Right atrium auricular region (tissue), 2 donors: ENCODE results near the gene EIF3K. TPM values are rescaled to one million over a fixed set of nuclear protein-coding genes. Genes with fewer than 3 reads are reported as not detected.

Experiments
- DNase-seq: peaks from one replicate; pipeline ENCODE4 v3.0.0-alpha.2; 2019; ENCODE audit warnings: low spot score
- H3K27ac ChIP-seq, 2 donors: fragments of 200-600 bp; sonication (generic); 1 replicate in 1 of 2; 2 replicates in 1 of 2; pipeline ENCODE4 v1.5.1; 2016 to 2019
- H3K27me3 ChIP-seq, 2 donors: fragments of 200-600 bp; sonication (generic); one replicate each; pipeline versions ENCODE4 v1.5.1 to v1.6.0; 2017 to 2019
- H3K36me3 ChIP-seq: fragments of 200-600 bp; sonication (generic); one replicate; pipeline ENCODE4 v1.5.1; 2016
- H3K4me1 ChIP-seq, 2 donors: fragments of 200-600 bp; sonication (generic); one replicate each; pipeline versions ENCODE4 v1.5.1 to v1.6.0; 2017 to 2019
- H3K4me3 ChIP-seq, 2 donors: fragments of 200-600 bp; sonication (generic); 1 replicate in 1 of 2; 2 replicates in 1 of 2; pipeline ENCODE4 v1.5.1; 2017 to 2019; ENCODE audit warnings: mild to moderate bottlenecking in 1 of 2, moderate library complexity in 1 of 2
- H3K9me3 ChIP-seq, 2 donors: fragments of 200-600 bp; sonication (generic); one replicate each; pipeline ENCODE4 v1.5.1; 2019
- CTCF ChIP-seq, 2 donors: fragments of 200-600 bp; sonication (generic); IDR thresholded peaks; one replicate each; pipeline ENCODE4 v1.5.1; 2019; ENCODE audit warnings: antibody characterized with exemption in 2 of 2
- total RNA-seq, 2 donors: library from RNA; depleted of rRNA; stranded (reverse); fragments of >200 nt; gene quantifications; one replicate each; pipeline ENCODE4 v1.1.0, GENCODE V29; 2016

Gene EIF3K
- total RNA-seq, 2 donors from 2014 or later: 716 to 786 TPM

DNA sequence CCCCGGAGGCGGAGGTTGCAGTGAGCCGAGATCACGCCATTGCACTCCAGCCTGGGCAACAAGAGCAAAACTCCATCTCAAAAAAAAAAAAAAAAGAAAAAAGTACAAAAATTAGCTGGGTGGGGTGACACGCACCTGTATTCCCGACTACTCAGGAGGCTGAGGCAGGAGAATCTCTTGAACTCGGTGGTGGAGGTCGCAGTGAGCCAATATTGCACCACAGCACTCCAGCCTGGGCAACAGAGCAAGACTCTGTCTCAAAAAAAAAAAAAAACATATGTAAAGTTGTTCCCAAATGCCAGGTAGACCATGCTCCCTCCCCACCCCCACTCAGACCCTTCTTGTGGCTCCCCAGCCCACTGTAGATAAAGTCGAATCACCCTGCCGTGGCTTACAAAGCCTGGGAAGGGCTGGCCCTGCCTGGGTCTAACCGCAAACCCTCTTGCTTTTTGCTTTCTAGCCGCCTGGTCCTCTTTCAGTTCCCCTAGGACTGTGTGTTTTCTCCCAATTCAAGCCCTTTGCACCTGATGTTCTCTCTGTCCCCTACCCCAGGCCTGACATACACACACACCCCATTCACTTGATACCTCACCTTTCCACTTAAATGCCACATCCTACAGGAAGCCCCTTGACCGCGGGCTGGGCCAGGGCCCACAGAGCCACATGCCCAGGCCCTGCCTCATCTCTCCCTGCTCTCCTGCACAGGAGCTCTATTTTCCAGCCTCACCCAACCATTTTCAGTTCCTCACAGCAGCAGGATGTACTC is 35.6 kb upstream of the EIF3K start:
- Histone ChIP-seq H3K4me3 (no peak overlapping the region), H3K36me3 (no peaks in the 10 kb centered on the region)

DNA sequence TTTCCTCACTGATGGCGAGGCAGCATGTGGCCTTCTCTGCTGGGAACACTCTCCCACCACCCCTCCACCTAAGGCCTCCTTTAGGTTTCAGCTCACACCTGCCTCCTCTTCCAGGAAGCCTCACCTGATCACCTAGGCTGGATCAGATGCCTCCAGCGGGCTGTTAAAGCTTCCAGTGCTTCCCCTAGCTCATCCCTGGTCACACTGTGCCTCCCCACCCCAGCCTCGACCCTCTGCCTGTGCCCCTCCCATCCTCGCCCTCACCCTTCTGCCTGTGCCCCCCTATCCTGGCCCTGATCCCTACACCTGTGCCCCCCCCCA is 35.0 kb upstream of the EIF3K start:
- TF ChIP-seq CTCF (IDR thresholded peaks at IDR 0.05): no peak
- H3K36me3 ChIP-seq: no peaks in the 10 kb centered on the region
- DNase-seq: no peak

More for the DNA sequence above, 35.6 kb upstream of the EIF3K start:
- DNase-seq: no peak
- H3K4me1 ChIP-seq: no peaks in the 10 kb centered on the region
- no peak for TF ChIP-seq CTCF (IDR thresholded peaks at IDR 0.05)
- H3K27me3 ChIP-seq: no peaks in the 10 kb centered on the region
- H3K9me3 ChIP-seq: no peaks in the 10 kb centered on the region
- H3K27ac ChIP-seq: no peak overlapping the region

DNA sequence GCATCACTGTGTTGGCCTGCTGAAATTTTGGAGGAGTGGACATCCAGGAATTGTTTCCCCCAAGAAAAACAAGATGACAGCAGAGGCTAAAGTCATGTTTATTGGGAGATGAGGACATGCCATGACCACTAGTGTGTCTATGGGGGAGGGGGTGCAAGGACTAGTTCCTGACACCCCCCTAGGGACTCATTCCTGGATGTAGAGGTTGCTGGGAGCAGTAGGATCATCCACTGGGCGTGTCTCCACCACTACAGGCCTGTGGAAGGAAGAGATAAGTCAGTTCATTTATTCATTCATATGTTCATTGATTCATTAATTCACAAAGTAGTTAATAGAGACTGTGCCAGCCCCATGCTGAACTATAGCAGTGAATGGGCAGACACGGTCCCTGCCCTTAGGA is 31.4 kb upstream of the EIF3K start:
- H3K4me1 ChIP-seq: no peaks in the 10 kb centered on the region
- no peak overlapping the region for H3K27ac ChIP-seq
- no peak for TF ChIP-seq CTCF (IDR thresholded peaks at IDR 0.05)
- H3K27me3 ChIP-seq: no peaks in the 10 kb centered on the region
- DNase-seq: no peak
- H3K36me3 ChIP-seq: no peaks in the 10 kb centered on the region
- no peaks in the 10 kb centered on the region for H3K9me3 ChIP-seq
- H3K4me3 ChIP-seq: no peak overlapping the region

More for the DNA sequence above, 35.0 kb upstream of the EIF3K start:
- Histone ChIP-seq H3K27me3 (no peaks in the 10 kb centered on the region), H3K4me3 (no peak overlapping the region), H3K9me3 (no peaks in the 10 kb centered on the region), H3K4me1 (no peaks in the 10 kb centered on the region), H3K27ac (no peak overlapping the region)

DNA sequence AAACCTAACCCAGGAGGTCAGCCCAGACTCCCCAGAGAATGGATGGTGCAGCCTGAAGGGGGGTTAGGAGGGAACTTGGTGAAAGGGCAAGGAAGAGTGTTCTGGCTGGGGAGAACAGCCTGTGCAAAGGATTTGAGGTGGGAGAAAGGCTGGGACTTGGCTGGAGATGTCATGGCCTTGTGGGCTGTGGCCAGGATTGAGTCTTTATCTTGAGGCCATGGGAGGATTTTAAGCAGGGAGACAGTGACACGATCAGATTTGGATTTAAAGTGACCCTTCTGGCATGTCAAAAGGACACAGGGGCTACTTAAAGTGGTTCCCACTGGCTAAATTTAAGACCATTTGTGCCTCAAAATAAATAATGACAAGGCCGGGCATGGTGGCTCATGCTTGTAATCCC is 30.9 kb upstream of the EIF3K start:
- no peaks in the 10 kb centered on the region for H3K36me3 ChIP-seq
- H3K27me3 ChIP-seq: no peaks in the 10 kb centered on the region
- TF ChIP-seq CTCF (IDR thresholded peaks at IDR 0.05): no peak
- H3K27ac ChIP-seq: no peak overlapping the region
- H3K9me3 ChIP-seq: no peaks in the 10 kb centered on the region
- H3K4me1 ChIP-seq: no peaks in the 10 kb centered on the region
- no peak overlapping the region for H3K4me3 ChIP-seq
- no peak for DNase-seq

GRCh38 chr19:38592940-38593339 is 26.0 kb upstream of the EIF3K start:
- Histone ChIP-seq H3K4me1 (peaks cover 0 to 8% of the 10 kb centered on the region in 2 donors), H3K4me3 (no peak overlapping the region), H3K9me3 (no peaks in the 10 kb centered on the region), H3K27me3 (no peaks in the 10 kb centered on the region), H3K27ac (no peak overlapping the region), H3K36me3 (no peaks in the 10 kb centered on the region)
- no peak for TF ChIP-seq CTCF (IDR thresholded peaks at IDR 0.05)
- no peak for DNase-seq
